HS-5 (cell line): ENCODE results near the gene NBAS.

Experiments
- DNase-seq: peaks from one replicate; pipeline ENCODE4 v3.0.0-alpha.2; 2012; ENCODE audit warnings: low read depth

NBAS gene

GRCh38 chr2:15122915-15123314 is 438.2 kb downstream of the NBAS start:
- no peak for DNase-seq

GRCh38 chr2:15120631-15121030 is 440.5 kb downstream of the NBAS start:
- DNase-seq: no peak

GRCh38 chr2:15119722-15120175 is 441.4 kb downstream of the NBAS start:
- DNase-seq: no peak

- DNase-seq: no peak
Measured at GRCh38 chr2:15117409-15118050, 443.6 kb downstream of the NBAS start.
